IMR-90 (cell line): Measurements from ENCODE around the gene CLIP3.

Source experiments
- BHLHE40 ChIP-seq: fragments of 150-350 bp; IDR thresholded peaks from 2 replicates; pipeline ENCODE4 v1.6.1; 2016; ENCODE audit warnings: mild to moderate bottlenecking, low read depth, low read length
- CEBPB ChIP-seq: IDR thresholded peaks from 2 replicates; pipeline ENCODE4 v1.6.1; 2012; ENCODE audit warnings: low read depth, low read length, improper control_type of control experiment
- FOS ChIP-seq: fragments of 150-350 bp; IDR thresholded peaks from 2 replicates; pipeline ENCODE4 v1.6.1; 2016; ENCODE audit warnings: low read depth, low read length
- MAFK ChIP-seq: IDR thresholded peaks from 2 replicates; pipeline ENCODE4 v1.6.1; 2012; ENCODE audit warnings: low read depth, low read length, improper control_type of control experiment
- MAZ ChIP-seq: IDR thresholded peaks from 2 replicates; pipeline ENCODE4 v1.6.1; 2012; ENCODE audit warnings: low read depth, mild to moderate bottlenecking, low read length, improper control_type of control experiment, moderate library complexity, borderline replicate concordance
- MXI1 ChIP-seq: IDR thresholded peaks from 2 replicates; pipeline ENCODE4 v1.6.1; 2012; ENCODE audit warnings: low read depth, mild to moderate bottlenecking, low read length, moderate library complexity, borderline replicate concordance
- NFE2L2 ChIP-seq: fragments of 150-350 bp; IDR thresholded peaks from 2 replicates; pipeline ENCODE4 v1.6.1; 2016; ENCODE audit warnings: low read depth, mild to moderate bottlenecking, low read length
- POLR2A ChIP-seq: IDR thresholded peaks from 2 replicates; pipeline ENCODE4 v1.6.1; 2012; ENCODE audit warnings: mild to moderate bottlenecking, low read depth, low read length
- RAD21 ChIP-seq: IDR thresholded peaks from 2 replicates; pipeline ENCODE4 v1.6.1; 2012; ENCODE audit warnings: low read length, improper control_type of control experiment
- RCOR1 ChIP-seq: IDR thresholded peaks from 2 replicates; pipeline ENCODE4 v1.6.1; 2012; ENCODE audit warnings: mild to moderate bottlenecking, low read length, improper control_type of control experiment; ENCODE audit not compliant: insufficient replicate concordance
- RFX5 ChIP-seq: IDR thresholded peaks from 2 replicates; pipeline ENCODE4 v1.8.0; 2012; ENCODE audit warnings: low read depth, mild to moderate bottlenecking, low read length, moderate library complexity
- SMC3 ChIP-seq: fragments of 150-350 bp; IDR thresholded peaks from 2 replicates; pipeline ENCODE4 v1.6.1; 2016; ENCODE audit warnings: low read depth, mild to moderate bottlenecking, antibody characterized with exemption, low read length, moderate library complexity
- TF ChIP-seq, protein P1 (sequence below): conservative IDR thresholded peaks from 2 replicates; pipeline ENCODE4 v1.5.1; 2012; ENCODE audit warnings: mild to moderate bottlenecking, low read depth, low read length, improper control_type of control experiment
- TF ChIP-seq, protein P2 (sequence below): fragments of 150-350 bp; IDR thresholded peaks from 2 replicates; pipeline ENCODE4 v1.6.1; 2017; ENCODE audit warnings: mild to moderate bottlenecking, antibody characterized with exemption, low read length, low read depth

GRCh38 chr19:35978832-35979365 lies 53.8 kb downstream of the CLIP3 start:
- TF ChIP-seq, protein P1, sequence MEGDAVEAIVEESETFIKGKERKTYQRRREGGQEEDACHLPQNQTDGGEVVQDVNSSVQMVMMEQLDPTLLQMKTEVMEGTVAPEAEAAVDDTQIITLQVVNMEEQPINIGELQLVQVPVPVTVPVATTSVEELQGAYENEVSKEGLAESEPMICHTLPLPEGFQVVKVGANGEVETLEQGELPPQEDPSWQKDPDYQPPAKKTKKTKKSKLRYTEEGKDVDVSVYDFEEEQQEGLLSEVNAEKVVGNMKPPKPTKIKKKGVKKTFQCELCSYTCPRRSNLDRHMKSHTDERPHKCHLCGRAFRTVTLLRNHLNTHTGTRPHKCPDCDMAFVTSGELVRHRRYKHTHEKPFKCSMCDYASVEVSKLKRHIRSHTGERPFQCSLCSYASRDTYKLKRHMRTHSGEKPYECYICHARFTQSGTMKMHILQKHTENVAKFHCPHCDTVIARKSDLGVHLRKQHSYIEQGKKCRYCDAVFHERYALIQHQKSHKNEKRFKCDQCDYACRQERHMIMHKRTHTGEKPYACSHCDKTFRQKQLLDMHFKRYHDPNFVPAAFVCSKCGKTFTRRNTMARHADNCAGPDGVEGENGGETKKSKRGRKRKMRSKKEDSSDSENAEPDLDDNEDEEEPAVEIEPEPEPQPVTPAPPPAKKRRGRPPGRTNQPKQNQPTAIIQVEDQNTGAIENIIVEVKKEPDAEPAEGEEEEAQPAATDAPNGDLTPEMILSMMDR: no peak
- no peak for TF ChIP-seq POLR2A
- no peak for TF ChIP-seq FOS
- no peak for TF ChIP-seq NFE2L2
- no peak for TF ChIP-seq MAZ
- TF ChIP-seq RAD21: no peak
- TF ChIP-seq MXI1: no peak
- TF ChIP-seq MAFK: no peak
- no peak for TF ChIP-seq BHLHE40
- no peak for TF ChIP-seq RFX5
- no peak for TF ChIP-seq SMC3
- TF ChIP-seq, protein P2, sequence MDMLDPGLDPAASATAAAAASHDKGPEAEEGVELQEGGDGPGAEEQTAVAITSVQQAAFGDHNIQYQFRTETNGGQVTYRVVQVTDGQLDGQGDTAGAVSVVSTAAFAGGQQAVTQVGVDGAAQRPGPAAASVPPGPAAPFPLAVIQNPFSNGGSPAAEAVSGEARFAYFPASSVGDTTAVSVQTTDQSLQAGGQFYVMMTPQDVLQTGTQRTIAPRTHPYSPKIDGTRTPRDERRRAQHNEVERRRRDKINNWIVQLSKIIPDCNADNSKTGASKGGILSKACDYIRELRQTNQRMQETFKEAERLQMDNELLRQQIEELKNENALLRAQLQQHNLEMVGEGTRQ: no peak
- TF ChIP-seq RCOR1: no peak
- TF ChIP-seq CEBPB: no peak
